ENCODE measurements around the gene ULK4. TPM values are rescaled to one million over a fixed set of nuclear protein-coding genes. Genes with fewer than 3 reads are reported as not detected.
"Not testable (repeated sequence)": the region's sequence is repeated elsewhere in the genome, so short reads cannot be mapped to it uniquely, and the experiment has no call there.

ULK4 gene
- total RNA-seq, 1 donor: 23.2 TPM

DNA sequence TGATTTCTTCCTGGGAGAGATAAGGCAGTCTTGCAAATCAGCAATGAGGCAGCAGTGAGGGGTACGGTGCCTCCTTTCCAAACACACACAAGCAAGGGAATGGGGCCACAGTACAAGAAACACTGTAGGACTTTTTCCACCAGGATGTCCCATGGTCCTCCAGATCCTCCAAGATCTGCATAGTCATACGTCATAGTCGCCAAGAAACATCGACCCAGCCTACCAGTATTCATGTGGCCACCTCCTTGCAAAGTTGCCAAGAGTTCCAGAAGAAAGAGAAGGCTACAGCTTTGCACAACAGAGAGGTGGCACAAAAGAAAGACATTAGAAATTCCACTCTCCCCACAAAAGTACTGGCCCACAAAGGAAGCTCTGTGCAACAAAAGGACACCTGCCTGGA lies 504.7 kb downstream of the ULK4 start:
- no peak for DNase-seq (ENCODE audit: low read depth in 2 of 3, low spot score in 2 of 3)

DNA sequence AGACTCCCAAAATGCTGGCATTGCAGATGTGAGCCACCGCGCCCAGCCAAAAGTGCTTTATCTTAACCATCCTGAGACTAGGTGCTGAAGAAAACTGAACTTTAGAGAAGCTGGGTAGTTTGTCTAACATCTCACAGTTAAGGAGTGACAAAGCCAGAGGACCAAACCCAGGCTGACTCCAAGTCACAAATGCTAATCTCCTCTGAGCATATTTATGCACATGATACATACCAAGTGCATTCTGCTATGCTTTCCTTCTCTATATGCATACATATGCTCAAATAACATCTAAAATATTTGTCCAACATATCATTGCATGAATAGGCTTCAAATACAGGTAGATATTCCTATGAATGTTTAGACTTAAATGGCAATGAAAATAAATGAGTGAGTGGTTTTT lies 505.7 kb downstream of the ULK4 start:
- DNase-seq (ENCODE audit: low read depth in 2 of 3, low spot score in 2 of 3): no peak

DNA sequence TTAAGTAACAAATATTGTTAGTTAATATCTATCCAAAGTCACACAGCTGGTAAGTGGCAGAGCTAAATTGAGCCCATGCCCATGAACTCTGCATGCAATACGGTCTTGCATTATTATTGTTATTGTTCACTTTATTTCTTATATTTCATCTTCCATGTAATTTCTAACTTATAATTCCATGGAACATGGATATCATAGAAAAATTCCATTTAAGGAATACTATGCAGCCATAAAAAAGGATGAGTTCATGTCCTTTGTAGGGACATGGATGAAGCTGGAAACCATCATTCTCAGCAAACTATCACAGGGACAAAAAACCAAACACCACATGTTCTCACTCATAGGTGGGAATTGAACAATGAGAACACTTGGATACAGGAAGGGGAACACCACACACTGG lies 508.3 kb downstream of the ULK4 start:
- not testable (repeated sequence) for DNase-seq (ENCODE audit: low read depth in 2 of 3, low spot score in 2 of 3)

DNA sequence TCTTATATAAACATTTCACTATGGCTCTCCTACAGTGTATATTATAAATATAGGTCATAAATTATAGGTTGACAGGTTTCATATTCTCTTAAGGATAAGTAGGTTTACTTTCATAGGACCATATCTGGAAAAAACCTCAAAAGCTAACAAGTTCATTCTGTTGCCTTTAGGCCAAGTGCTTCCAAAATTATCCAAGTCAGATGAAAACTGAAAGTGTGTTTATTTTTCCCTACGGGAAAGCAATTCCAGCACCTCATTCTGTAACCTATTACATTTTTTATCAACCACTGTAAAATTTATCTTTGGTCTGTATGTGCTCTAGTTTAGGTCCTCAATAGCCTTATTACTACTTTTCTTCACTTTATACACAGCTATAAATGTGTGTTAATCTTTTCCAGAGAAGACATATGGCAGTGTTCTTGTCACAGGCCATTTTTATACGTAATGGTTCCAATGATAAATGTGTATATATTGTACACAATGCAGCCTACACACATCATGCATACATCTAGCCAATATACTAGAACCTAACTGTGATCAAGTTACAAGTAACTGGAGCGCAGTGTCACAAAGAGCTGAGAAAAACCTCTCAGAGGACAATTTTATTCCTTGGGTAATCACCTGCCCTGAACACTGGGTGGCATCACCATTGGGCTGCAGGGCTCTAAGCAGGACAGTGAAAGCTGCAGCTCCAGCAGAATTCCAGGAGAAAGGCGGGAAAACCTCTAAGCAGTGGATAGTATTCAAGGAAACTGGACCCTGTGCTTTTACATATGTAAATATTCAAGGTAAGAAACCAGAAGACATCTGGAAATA lies 511.3 kb downstream of the ULK4 start:
- DNase-seq (ENCODE audit: low read depth in 2 of 3, low spot score in 2 of 3): no peak

DNA sequence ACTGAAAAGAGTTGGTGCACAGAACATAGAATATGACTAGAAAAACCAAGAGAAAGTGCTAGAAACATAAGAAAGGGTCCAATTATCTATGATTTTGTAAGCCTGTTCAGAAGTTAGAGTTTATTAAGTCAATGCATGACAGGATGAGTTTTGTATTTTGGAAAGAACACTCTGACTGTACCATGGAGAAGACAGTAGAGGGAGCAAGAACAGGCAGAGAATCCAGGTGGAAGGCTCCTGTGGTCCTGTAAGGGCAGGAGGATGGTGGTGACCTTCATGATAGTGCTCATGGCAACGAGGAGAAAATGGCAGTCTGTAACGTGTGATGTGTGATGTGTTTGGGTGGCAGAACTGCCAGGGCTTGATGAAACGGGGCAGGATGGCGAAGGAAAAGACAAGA lies 513.5 kb downstream of the ULK4 start:
- no peak for DNase-seq (ENCODE audit: low read depth in 2 of 3, low spot score in 2 of 3)

DNA sequence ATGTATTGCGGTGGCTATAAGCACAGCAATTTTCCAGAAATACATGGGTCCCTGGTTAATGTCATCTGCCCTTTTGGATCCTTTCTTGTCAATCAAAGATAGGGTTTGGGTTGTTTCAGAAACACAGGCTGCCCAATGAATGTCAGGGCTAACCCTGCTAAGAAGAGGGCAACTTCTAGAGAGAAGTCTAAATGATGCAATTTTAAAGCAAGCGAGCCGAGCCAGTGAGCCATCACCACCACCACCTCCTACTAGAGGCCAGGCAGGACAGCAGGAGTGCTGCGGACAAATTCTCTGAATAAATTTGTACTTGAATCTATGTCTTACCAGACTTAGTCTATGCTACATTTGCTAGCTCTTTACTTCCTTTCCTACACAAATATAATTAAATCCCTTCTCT lies 514.2 kb downstream of the ULK4 start:
- no peak for DNase-seq (ENCODE audit: low read depth in 2 of 3, low spot score in 2 of 3)

DNA sequence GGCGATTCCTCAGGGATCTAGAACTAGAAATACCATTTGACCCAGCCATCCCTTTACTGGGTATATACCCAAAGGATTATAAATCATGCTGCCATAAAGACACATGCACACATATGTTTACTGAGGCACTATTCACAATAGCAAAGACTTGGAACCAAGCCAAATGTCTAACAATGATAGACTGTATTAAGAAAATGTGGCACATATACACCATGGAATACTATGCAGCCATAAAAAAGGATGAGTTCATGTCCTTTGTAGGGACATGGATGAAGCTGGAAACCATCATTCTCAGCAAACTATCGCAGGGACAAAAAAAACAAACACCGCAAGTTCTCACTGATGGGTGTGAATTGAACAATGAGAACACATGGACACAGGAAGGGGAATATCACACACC lies 515.6 kb downstream of the ULK4 start:
- DNase-seq (ENCODE audit: low read depth in 2 of 3, low spot score in 2 of 3): not testable (repeated sequence)

DNA sequence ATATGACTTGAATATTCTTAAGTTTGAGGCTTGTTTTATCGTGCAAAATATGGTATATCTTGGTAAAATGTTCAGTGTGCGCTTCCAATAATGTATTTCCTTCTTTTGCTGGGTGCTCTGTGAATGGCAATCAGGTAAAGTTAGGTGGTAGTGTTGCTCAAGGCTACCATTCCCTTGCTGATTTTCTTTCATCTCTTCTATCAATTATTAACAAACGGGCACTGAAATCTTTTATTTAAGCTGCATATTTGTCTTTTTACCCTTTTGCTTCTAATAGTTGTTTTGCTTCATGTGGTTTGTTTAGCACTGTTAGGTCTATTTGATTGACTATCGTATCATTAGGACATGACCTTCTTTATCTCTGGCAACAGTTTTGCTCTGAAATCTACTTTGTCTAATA lies 520.3 kb downstream of the ULK4 start:
- DNase-seq (ENCODE audit: low read depth in 2 of 3, low spot score in 2 of 3): no peak

DNA sequence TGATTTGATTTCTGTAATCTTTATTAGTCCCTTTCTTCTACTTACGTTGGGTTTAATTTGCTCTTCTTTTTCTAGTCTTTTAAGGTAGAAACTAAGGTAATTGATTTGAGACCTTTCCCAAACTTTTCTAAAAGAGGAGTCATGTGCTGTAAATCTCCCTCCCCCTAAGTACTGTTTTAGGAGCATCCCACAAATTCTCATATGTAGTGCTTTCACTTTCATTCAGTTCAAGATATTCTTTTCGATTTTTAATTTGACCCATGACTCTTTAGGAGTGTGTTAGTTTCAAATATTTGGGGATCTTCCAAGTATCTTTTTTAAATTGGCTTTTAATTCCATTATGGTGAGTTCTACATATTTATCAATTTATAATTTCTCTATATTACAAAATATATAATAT lies 520.8 kb downstream of the ULK4 start:
- DNase-seq (ENCODE audit: low read depth in 2 of 3, low spot score in 2 of 3): no peak

DNA sequence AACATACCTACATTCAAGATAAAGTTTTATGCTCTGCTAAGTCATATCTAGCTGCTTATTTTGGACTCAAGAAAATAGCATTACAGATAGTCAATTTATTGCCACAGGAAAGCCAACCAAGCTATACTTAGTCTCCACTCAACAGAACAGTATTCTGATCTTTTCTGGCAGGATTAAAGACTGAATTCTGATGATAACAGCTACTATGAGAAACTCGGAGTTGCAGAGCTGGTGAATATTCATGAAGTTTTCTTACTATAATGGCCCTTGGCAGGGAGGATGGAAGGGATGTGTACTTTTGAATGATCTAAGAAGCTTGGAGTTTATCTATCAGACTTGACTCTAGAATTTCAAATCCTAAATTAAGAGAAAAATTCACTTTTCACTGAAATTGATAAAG lies 524.9 kb downstream of the ULK4 start:
- DNase-seq (ENCODE audit: low read depth in 2 of 3, low spot score in 2 of 3): no peak

DNA sequence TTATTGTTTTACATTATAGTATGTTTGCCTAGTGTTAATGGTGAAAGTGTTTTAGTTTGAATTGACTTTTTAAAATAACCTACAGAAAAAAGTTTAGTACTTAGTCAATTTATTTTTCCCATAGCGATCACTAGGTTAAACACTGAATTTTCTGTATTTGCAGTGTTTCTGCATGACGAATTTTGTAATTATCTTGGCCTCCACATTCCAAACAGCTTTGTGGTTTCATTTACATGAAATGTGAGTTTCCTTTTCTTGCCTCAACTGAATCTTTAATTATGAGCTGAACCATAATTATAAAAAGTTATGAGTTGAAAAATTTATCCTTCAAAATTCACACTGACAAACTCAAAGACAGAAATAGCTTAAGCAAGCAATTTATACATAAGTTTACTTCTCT lies 527.1 kb downstream of the ULK4 start:
- DNase-seq (ENCODE audit: low read depth in 2 of 3, low spot score in 2 of 3): no peak

DNA sequence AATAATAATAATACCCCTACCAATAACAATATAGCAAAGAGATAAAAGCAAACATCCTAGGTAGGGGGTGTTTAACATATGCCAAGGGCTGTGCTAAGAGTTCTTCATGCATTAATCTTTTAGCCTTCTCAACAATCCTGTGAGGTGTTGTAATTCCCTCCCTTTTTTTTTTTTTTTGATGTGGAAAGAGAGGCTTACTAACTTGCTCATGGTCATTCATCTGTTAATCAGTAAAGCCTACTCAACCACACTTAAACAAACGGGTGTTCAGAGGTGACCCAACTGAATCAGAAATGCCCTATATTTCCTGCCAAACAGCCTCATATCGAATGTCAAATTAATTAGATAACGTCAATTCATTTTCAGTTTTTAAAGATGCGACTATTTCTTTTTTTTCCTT lies 530.5 kb downstream of the ULK4 start:
- DNase-seq (ENCODE audit: low read depth in 2 of 3, low spot score in 2 of 3): no peak

DNA sequence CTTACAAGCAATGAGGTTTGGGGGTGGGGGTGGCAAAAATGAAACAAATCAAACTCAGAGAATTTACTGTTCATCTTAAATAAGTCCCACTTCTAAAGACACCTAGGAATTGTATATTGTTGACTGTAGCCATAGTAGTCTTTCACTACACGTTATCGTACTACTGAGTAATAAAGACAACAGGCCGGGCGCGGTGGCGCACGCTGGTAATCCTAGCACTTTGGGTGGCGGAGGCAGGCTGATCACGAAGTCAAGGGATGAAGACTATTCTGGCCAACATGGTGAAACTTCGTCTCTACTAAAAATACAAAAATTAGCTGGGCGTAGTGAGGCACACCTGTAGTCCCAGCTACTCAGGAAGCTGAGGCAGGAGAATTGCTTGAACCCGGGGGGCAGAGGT lies 531.0 kb downstream of the ULK4 start:
- DNase-seq (ENCODE audit: low read depth in 2 of 3, low spot score in 2 of 3): no peak

DNA sequence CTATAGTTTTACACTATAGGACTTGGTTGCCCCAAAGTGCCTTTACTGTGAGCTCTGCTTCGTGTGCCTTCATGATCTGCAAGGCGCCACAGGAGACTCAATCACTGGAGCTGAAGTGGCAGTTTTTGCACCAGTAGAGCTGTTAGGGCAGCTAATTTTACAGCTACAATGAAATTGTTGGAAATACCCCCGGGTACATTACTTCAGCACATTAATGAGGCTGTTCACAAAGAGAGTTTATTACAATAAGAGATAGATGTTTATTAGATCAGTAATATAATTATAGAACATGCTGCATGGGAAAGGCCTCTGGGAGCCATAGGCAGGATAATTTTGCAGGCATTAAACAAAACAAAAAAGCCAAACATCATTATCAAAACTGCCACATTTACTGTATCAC lies 531.5 kb downstream of the ULK4 start:
- no peak for DNase-seq (ENCODE audit: low read depth in 2 of 3, low spot score in 2 of 3)

DNA sequence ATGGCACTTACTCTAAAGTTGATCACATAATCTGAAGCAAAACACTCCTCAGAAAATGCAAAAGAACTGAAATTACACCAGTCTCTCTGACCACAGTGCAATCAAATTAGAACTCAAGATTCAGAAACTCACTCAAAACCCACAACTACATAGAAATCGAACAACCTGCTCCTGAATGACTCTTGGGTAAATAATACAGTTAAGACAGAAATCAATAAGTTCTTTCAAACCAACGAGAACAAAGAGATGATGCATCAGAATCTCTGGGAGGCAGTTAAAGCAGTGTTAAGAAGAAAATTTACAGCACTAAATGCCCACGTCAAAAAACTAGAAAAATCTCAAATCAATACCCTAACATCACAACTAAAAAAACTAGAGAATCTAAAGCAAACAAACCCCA lies 535.4 kb downstream of the ULK4 start:
- no peak for DNase-seq (ENCODE audit: low read depth in 2 of 3, low spot score in 2 of 3)

DNA sequence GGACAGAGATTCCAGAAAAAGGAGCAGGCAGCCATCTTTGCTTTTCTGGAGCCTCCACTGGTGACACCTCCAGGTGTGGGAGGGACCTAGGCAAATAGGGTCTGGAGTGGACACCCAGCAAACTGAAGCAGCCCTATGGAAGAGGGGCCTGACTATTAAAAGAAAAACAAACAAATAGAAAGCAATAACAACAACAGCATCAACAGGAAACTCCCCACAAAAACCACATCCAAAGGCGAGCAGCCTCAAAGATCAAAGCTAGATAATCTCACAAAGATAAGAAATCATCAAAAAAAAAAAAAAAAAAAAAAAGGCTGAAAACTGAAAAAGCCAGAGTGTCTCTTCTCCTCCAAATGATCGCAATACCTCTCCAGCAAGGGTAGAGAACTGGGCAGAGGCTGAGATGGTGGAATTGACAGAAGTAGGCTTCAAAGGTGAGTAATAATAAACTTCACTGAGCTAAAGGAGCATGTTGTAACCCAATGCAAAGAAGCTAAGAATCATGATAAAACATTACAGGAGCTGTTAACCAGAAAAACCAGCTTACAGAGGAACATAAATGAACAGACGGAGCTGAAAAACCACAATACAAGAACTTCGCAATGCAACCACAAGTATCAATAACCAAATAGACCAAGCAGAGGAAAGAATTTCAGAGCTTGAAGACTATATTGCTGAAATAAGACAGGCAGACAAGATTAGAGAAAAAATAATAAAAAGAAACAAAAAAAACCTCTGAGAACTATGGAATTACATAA lies 537.2 kb downstream of the ULK4 start:
- DNase-seq (ENCODE audit: low read depth in 2 of 3, low spot score in 2 of 3): no peak

DNA sequence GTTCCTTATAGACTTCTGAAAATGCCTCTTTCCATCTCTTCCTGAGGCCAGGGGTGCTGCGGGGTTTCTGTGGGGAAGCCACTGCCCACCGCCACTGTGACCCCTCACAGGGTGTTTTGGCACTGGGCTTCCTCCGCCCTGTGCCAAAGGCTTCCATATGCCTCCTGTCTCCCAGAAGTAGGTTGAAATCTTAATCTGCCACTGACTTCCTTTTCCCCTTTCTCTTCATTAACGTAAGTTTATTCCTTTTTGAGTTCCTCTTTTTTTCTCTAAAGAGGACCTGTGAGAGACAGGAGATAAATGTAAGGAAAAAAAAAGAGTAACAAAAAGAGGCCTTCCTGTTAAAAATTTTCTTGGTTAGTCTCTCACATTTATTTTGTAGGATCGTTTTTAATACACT lies 542.1 kb downstream of the ULK4 start:
- peak in 2 of 3 donors; percentile 25 to 53 for DNase-seq (ENCODE audit: low read depth in 2 of 3, low spot score in 2 of 3)

DNA sequence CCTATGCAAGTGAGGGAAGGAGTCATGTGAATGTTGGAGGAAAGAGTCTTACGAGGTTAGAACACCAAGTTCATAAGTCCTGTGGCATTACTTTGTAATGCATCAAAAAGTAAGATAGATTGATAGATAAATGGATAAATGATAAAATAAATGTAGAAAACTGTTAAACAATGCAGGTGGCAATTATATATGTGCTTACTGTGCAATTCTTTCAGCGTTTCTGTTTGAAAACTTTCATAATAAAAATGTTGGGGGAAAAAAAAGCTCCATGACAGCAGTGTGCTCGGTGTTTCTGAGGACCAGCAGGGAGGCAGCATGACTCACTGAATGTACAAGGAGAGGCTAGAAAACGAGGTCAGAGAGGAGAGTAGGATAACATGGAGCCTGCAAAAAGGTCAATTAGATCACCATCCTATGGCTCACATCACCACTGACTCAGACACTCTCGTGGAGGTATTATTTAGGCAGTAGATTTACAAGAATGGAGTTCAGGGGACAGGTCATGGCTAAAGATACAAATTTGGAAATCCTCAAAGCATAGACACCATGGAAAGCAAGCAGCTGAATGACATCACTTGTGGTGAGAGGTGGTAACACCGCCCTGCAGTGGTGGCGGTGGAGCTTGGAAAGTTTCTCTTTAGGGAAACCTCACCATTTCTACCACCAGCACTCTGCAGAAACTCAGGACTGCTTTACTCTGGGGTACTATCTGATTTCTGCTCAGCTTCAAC lies 542.8 kb downstream of the ULK4 start:
- DNase-seq (ENCODE audit: low read depth in 2 of 3, low spot score in 2 of 3): peak in 2 of 3 donors; percentile 29 to 52

DNA sequence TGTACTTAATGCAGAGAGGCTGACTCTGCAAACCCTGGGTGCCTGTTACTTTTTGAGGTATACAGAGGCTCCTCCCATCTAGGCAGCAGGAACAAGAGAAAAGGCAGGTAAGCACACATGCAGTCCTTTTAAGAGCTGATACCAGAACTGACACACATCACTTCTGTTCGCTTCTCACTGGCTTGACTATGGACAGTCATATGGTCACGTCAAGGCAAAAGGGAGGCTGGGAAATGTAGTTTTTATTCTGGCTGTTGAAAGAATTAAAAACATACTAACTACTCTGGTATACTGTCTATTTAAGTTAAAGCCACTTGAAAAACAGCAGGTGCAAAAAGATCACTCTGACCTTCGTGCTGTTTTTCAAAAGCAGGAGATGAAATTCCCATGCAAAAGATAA lies 544.3 kb downstream of the ULK4 start:
- no peak for DNase-seq (ENCODE audit: low read depth in 2 of 3, low spot score in 2 of 3)

DNA sequence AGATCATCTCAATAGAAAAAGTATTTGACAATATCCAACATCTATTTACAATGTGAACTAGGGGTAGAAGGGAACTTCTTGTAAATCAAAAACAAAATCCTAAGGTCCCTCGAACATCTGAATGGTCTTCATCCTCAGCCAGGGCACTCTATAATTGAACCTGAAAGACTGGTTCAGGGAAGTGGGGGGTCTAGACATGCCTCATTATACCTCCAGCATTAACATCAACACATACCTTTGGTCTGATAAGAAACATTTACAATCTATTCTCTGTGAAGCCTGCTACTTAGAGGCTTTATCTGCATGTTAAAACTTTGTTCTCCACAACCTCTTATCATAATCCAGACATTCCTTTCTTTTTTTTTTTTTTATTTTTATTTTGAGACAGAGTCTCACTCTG lies 550.8 kb downstream of the ULK4 start:
- DNase-seq (ENCODE audit: low read depth in 2 of 3, low spot score in 2 of 3): no peak

DNA sequence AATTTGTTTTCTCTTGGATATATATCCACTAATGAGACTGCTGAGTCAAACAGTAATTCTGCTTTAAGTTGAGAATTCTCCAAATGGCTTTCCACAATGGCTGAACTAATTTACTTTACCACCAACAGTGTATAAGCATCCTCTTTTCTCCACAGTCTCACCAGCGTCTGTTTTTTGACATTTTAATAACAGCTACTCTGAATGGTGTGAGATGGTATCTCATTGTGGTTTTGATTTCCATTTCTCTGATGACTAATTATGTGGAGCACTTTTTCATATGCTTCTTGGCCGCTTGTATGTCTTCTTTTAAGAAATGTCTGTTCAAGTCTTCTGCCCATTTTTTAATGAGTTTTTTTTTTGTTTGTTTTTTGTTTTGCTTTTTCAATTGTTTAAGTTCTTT lies 556.4 kb downstream of the ULK4 start:
- peak in 1 of 3 donors; percentile 31 for DNase-seq (ENCODE audit: low read depth in 2 of 3, low spot score in 2 of 3)

DNA sequence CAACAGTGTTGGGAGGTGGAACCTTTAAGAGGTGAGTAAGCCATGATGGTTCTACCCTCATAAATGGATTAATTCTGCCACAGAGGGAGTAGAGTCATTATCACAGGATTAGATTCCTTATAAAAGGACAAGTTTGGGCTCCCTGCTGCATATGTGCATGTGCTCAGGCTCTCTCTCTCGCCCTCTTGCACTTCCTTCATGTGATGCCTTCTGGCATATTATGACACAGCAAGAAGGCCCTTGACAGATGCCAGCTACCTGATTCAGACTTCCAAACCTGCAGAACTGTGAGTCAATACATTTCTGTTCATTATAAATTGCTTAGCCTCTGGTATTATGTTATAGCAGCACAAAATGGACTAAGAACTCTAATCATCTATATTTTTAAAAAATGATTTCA lies 557.3 kb downstream of the ULK4 start:
- no peak for DNase-seq (ENCODE audit: low read depth in 2 of 3, low spot score in 2 of 3)

Measured in hematopoietic multipotent progenitor cell (in vitro differentiated cells).